ENCODE measurements around the gene AK6. TPM values are rescaled to one million over a fixed set of nuclear protein-coding genes. Genes with fewer than 3 reads are reported as not detected.
"Not testable (repeated sequence)": the region's sequence is repeated elsewhere in the genome, so short reads cannot be mapped to it uniquely, and the experiment has no call there.

The AK6 gene
- total and polyA plus RNA-seq, 2 donors (not counting 1 experiment from before 2014, with no cell fraction given): 12.2 to 25.4 TPM

- no peaks in the 10 kb centered on the region for H4K20me1 ChIP-seq (ENCODE audit: control insufficient read depth, insufficient read depth, low read length, poor library complexity, severe bottlenecking)
- H3K9me3 Mint-ChIP-seq (ENCODE audit: insufficient read depth): no peaks in the 10 kb centered on the region
- intact Hi-C loops (cut with micrococcal nuclease): no loop called here
- ATAC-seq (ENCODE audit: low read depth) (no peak), DNase-seq (no peak)
- H3K4me3 ChIP-seq (ENCODE audit: control extremely low read depth in 1 of 5, extremely low read depth in 1 of 5, insufficient read depth in 1 of 5, low read depth in 2 of 5, low read length in 4 of 5): no peak overlapping the region
- H3K9ac ChIP-seq (ENCODE audit: low read length): no peak overlapping the region
- H3K4me1 ChIP-seq (ENCODE audit: control insufficient read depth in 2 of 2, insufficient read depth in 2 of 2, low read length in 2 of 2): peaks cover 29 to 39% of the 10 kb centered on the region in 2 donors
- H3K4me3 Mint-ChIP-seq: no peak overlapping the region
- no peak overlapping the region for H3K27ac ChIP-seq (ENCODE audit: low read length in 2 of 2)
- H3K9me3 ChIP-seq (ENCODE audit: control extremely low read depth in 1 of 3, control insufficient read depth in 2 of 3, insufficient read depth in 1 of 3, low read length in 2 of 3): no peaks in the 10 kb centered on the region
- peak overlapping the region; percentile 16 for H3K4me2 ChIP-seq (replicated peaks; ENCODE audit: low read depth, low read length, poor library complexity, severe bottlenecking)
- TF ChIP-seq, protein P1, sequence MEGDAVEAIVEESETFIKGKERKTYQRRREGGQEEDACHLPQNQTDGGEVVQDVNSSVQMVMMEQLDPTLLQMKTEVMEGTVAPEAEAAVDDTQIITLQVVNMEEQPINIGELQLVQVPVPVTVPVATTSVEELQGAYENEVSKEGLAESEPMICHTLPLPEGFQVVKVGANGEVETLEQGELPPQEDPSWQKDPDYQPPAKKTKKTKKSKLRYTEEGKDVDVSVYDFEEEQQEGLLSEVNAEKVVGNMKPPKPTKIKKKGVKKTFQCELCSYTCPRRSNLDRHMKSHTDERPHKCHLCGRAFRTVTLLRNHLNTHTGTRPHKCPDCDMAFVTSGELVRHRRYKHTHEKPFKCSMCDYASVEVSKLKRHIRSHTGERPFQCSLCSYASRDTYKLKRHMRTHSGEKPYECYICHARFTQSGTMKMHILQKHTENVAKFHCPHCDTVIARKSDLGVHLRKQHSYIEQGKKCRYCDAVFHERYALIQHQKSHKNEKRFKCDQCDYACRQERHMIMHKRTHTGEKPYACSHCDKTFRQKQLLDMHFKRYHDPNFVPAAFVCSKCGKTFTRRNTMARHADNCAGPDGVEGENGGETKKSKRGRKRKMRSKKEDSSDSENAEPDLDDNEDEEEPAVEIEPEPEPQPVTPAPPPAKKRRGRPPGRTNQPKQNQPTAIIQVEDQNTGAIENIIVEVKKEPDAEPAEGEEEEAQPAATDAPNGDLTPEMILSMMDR (IDR thresholded peaks at IDR 0.05): no peak
- no peak for TF ChIP-seq EZH2 (IDR thresholded peaks at IDR 0.05; ENCODE audit: borderline replicate concordance, insufficient read depth, low read depth, low read length, poor library complexity, severe bottlenecking)
- no peak overlapping the region for H2AFZ ChIP-seq (ENCODE audit: insufficient read depth, low read depth, low read length, poor library complexity, severe bottlenecking)
- ChIA-PET POLR2A (no interaction called here), CTCF (interaction anchor here (1.3 kb wide), 1 partner anchor 279 kb away, joined by 14 read pairs; the partner anchor contains the start of gene SLC30A5)
- H3K4me1 Mint-ChIP-seq: peaks cover 57% of the 10 kb centered on the region
- H3K79me2 ChIP-seq (ENCODE audit: control insufficient read depth, insufficient read depth, low read length): peaks cover 44% of the 10 kb centered on the region
- H3K36me3 ChIP-seq (replicated peaks in 1 of 2; ENCODE audit: control extremely low read depth in 1 of 2, control insufficient read depth in 1 of 2, extremely low read depth in 1 of 2, insufficient read depth in 2 of 2, low read length in 1 of 2): peaks cover 4 to 9% of the 10 kb centered on the region in 2 experiments
- H3K27ac Mint-ChIP-seq: no peak overlapping the region
- no peaks in the 10 kb centered on the region for H3K27me3 ChIP-seq (replicated peaks in 1 of 4; ENCODE audit: control extremely low read depth in 1 of 4, control insufficient read depth in 3 of 4, insufficient read depth in 4 of 4, low read length in 3 of 4)
- WGBS (ENCODE audit: insufficient coverage): no CpG with 5 or more reads among the region's 5 CpGs
- H3K27me3 Mint-ChIP-seq: no peaks in the 10 kb centered on the region
Observed at GRCh38 chr5:69372394-69372793, 3.1 kb upstream of the AK6 start.

DNA sequence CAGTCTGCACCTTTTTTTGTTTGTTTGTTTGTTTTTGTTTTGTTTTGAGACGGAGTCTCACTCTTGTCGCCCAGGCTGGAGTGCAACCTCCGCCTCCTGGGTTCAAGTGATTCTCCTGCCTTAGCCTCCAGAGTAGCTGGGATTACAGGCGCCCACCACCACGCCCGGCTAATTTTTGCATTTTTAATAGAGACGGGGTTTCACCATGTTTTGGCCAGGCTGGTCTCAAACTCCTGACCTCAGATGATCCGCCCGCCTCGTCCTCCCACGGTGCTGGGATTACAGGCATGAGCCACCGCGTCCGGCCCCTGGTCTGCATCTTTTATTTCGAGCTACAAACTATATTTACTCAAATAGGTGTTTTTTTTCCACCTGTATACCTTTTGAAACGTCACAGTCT is 1.0 kb upstream of the AK6 start:
- H3K4me3 Mint-ChIP-seq: peak overlapping the region; percentile 93
- H2AFZ ChIP-seq (ENCODE audit: insufficient read depth, low read depth, low read length, poor library complexity, severe bottlenecking): peak overlapping the region; percentile 86

More for the DNA sequence above, 1.0 kb upstream of the AK6 start:
- intact Hi-C loops (cut with micrococcal nuclease); H3K27me3 ChIP-seq (replicated peaks in 1 of 4; ENCODE audit: control extremely low read depth in 1 of 4, control insufficient read depth in 3 of 4, insufficient read depth in 4 of 4, low read length in 3 of 4); H3K9me3 ChIP-seq (ENCODE audit: control extremely low read depth in 1 of 3, control insufficient read depth in 2 of 3, insufficient read depth in 1 of 3, low read length in 2 of 3); H3K27me3 Mint-ChIP-seq; ATAC-seq (ENCODE audit: low read depth); H3K9me3 Mint-ChIP-seq (ENCODE audit: insufficient read depth); DNase-seq; H4K20me1 ChIP-seq (ENCODE audit: control insufficient read depth, insufficient read depth, low read length, poor library complexity, severe bottlenecking): not testable (repeated sequence)
- WGBS (ENCODE audit: insufficient coverage): 4% methylated on average over 14 of the region's 16 CpGs
- Mint-ChIP-seq H3K4me1 (peaks cover 49% of the 10 kb centered on the region), H3K27ac (peak overlapping the region; percentile 100)
- ChIA-PET CTCF (interaction anchor here (1.5 kb wide), 1 partner anchor 277 kb away, joined by 7 read pairs; the partner anchor contains the start of gene SLC30A5), POLR2A (interaction anchor here (0.9 to 1.0 kb wide), 2 partner anchors 153 to 277 kb away, joined by 3 read pairs; partner anchors contain the start of gene SLC30A5)
- Histone ChIP-seq H3K36me3 (replicated peaks in 1 of 2; ENCODE audit: control extremely low read depth in 1 of 2, control insufficient read depth in 1 of 2, extremely low read depth in 1 of 2, insufficient read depth in 2 of 2, low read length in 1 of 2) (peaks cover 1 to 17% of the 10 kb centered on the region in 2 experiments), H3K4me2 (replicated peaks; ENCODE audit: low read depth, low read length, poor library complexity, severe bottlenecking) (peak overlapping the region; percentile 78), H3K4me3 (ENCODE audit: control extremely low read depth in 1 of 5, extremely low read depth in 1 of 5, insufficient read depth in 1 of 5, low read depth in 2 of 5, low read length in 4 of 5) (peak overlapping the region; percentile 69 to 89 (median 83)), H3K79me2 (ENCODE audit: control insufficient read depth, insufficient read depth, low read length) (peaks cover 64% of the 10 kb centered on the region), H3K27ac (ENCODE audit: low read length in 2 of 2) (peak overlapping the region; percentile 96 to 99), H3K9ac (ENCODE audit: low read length) (peak overlapping the region; percentile 88), H3K4me1 (ENCODE audit: control insufficient read depth in 2 of 2, insufficient read depth in 2 of 2, low read length in 2 of 2) (peaks cover 29 to 33% of the 10 kb centered on the region in 2 donors)
